D721Med (cell line): ENCODE results near the gene PROCA1.

ENCODE experiments used
- DNase-seq: peaks from one replicate; pipeline ENCODE4 v3.0.0; 2011; ENCODE audit warnings: low spot score; ENCODE audit not compliant: insufficient read length
- FAIRE-seq: peaks from 2 replicates; lab custom pipeline; 2011; peaks lifted over from hg19 to GRCh38; lab: Jason Lieb, UNC
- TF ChIP-seq, protein P1 (sequence below): IDR thresholded peaks from 2 replicates; pipeline ENCODE4 v1.5.1; 2012; ENCODE audit warnings: mild to moderate bottlenecking, control low read depth; ENCODE audit not compliant: insufficient read depth; ENCODE audit errors: missing control alignments

PROCA1 gene, protein sequence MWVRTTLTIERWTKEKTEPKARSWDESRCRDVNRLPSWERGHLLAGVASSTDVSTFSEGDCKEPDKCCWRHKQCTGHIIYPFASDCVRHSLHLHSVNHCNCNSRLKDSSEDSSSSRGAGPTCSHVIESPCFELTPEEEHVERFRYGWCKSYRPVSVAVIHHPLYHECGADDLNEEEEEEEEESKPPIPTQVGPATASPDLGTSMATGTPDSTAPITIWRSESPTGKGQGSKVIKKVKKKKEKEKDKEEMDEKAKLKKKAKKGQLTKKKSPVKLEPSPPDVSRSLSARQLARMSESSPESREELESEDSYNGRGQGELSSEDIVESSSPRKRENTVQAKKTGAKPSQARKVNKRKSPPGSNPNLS

DNA sequence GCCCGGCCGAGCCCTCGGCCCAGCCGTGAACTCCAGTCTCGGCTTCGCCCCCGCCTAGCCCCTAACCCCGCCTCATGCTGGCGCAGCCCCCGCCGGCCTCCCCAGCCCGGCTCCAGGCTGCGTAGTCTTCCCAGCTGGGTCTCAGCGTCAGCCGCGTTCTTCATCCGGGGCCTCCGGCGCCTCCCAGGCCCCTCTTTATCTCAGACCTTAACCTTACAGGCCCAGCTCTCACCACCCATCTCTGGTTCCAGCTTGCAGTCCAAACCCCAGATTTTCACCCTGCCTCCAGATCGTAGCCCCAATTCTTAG, at the start of gene PROCA1:
Gene PROCA1, minus strand, starts transcription at position 166 of the 309 bp plus-strand sequence. CDS start 228 bp downstream, outside the sequence.
- TF ChIP-seq, protein P1, sequence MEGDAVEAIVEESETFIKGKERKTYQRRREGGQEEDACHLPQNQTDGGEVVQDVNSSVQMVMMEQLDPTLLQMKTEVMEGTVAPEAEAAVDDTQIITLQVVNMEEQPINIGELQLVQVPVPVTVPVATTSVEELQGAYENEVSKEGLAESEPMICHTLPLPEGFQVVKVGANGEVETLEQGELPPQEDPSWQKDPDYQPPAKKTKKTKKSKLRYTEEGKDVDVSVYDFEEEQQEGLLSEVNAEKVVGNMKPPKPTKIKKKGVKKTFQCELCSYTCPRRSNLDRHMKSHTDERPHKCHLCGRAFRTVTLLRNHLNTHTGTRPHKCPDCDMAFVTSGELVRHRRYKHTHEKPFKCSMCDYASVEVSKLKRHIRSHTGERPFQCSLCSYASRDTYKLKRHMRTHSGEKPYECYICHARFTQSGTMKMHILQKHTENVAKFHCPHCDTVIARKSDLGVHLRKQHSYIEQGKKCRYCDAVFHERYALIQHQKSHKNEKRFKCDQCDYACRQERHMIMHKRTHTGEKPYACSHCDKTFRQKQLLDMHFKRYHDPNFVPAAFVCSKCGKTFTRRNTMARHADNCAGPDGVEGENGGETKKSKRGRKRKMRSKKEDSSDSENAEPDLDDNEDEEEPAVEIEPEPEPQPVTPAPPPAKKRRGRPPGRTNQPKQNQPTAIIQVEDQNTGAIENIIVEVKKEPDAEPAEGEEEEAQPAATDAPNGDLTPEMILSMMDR: no peak
- FAIRE-seq (no peak), DNase-seq (no peak)

DNA sequence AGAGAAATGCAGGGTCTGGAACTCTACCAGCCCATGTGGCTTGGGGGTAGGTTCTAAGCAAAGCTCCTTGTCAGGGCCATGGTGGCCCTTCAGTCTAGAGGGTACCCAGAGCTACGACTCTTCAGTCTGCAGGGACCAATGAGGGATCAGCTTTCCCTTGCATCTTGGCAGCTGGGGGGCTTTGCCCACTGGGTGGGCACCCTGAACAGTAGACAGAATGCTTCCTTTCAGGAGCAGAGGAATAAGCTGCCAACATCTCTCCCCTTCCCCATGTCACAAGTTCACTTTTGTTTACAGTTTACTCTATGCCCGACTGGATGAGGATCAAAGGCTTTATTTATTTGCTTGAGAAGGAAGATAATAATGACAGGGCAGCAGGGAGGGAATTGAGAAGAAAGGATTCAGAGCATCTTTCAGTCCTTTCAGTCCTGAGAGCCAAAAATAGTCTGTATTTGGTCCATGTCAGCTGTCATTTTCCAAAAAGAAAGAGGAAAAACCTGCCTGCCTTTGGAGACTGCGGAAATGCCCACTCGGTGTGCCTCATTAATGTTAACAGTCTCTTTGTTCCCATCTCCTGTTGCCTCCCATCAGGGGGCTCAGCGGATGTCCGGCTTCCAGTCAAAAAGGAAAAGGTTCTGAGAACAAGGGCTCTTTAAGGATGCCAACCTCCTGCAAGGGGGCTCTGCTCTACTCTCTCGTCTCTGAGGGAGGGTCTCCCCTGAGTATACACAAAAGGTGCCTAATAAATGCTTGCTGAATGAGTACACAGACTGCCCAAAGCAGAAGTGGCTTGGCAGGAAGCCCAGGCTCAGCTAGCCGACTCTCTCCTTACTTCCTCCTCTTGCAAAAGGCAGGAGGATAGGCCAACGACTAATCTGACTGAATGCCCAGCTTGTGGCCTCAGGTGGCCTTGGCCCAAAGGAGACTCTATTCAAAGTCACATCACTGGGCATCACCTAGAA, 49.2 kb upstream of the PROCA1 start:
- FAIRE-seq (no peak), DNase-seq (no peak)
- TF ChIP-seq, protein P1: no peak

DNA sequence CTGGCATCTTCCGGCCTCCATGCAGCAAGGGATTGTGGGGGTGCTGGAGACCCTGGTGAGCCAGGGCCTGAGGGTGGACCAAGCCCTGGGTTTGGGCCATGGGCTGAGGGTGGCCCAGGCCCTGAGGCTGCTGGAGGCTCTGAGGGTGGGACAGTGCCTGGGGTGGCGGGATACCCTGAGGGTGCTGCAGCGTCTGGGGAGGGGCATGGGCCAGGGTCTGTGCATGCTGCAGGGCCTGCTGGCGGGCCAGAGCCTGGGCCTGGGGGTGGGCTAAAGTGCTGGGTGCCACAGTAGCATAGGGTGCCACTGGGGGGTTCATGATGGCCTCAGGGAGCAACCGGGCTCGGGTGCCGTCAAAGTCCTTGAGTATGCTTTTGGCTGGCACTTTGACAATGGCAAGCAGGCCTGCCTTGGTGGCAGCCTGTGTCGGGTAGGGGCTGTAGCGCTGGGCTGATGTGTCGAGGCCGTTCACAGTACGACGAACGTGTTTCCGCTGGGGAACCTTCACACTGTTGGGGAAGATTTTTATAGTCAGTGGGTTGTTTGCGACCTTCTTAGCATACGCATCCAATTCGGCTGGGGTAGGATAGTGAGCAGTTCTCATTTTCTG, 47.7 kb upstream of the PROCA1 start:
- no peak for FAIRE-seq
- TF ChIP-seq, protein P1: no peak
- no peak for DNase-seq

DNA sequence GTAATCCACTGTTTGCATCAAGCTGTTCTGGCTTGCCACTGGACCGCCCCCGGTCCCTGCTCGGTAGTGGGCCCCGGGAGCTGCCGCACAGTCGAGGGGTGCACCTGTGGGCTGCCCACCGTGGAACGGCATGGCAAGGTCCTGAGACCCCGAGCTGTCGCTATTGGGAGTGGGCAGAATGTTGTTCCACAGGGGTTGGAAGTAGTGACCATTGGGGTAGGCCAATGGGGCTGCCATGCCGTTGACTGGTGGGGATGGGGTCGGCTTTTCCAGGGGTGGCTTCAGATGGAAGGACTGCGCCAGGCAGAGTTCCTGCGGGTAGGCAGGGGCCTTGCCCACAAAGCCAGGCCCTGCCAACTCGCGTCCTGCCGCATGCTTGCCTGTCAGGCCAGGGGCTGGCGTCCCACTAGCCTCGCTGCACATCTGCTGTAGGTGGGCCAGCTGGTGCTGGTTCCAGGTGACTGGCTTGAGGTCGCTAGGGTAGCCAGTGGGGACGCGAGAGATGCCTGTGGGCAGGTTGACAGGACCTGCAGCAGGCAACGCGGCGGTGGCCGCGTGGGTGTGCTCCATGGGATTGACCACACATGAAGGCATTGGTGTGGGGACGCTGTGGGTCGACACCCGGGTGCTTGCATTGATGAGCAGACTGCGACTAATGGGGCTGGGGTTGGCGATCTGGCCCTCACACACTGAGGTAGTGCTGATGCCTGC, 46.9 kb upstream of the PROCA1 start:
- DNase-seq (no peak), FAIRE-seq (no peak)
- TF ChIP-seq, protein P1: no peak

DNA sequence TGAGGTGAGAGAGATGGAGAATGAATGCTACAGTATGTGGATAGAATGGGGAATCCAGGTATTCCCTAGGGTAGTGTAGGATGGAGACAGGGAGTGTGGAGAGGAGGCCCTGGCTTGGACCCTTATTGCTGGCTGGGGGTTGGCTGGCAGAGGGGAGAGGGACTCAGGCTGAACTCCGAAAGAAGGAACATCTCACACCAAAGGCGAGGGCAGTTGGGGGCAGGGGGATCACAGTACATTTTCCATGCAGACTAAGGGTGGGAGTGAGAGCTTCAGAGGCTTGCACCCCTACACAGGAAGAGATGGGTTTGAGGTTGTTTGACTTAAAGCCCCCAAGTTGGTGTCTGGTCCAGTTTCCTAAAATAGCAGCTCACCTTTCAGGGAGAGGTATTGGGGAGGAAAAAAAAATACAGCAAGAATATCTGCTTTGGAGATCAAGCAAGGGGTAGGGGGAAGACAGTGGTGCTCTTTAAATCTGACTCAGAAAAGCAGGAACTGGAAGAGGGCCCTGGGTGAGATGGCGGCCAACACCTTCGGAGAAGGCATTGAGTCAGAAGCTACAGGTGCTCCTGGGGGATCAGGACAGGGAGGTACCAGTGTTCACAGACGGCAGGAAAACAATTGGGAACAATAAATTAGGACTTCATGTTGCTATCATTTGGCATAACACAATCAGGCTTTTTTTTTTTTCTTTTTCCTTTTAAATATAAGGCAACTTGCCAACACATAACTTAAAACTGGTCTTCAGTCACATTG, 44.5 kb upstream of the PROCA1 start:
- DNase-seq: no peak
- no peak for FAIRE-seq
- TF ChIP-seq, protein P1: no peak

DNA sequence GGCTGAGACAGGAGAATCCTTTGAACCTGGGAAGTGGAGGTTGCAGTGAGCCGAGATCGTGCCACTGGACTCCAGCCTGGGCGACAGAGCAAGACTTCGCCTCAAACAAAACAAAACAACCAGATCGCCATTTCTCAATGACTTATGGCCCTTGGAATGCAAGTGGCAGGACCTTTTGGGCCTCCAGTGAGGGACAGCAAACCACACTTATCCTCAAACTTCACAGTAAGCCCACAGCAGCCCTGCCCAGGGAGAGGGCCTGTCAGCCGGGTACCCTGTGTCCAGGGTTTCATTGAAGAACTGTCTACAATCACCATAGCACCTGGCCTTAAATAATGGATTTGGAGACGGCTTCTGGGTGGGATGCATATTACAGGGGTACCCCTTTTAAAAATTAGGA, 43.8 kb upstream of the PROCA1 start:
- DNase-seq (no peak), FAIRE-seq (no peak)

More for the DNA sequence above, 43.8 kb upstream of the PROCA1 start:
- TF ChIP-seq, protein P1: no peak
